ENCODE measurements around the gene EFNB2. TPM values are rescaled to one million over a fixed set of nuclear protein-coding genes. Genes with fewer than 3 reads are reported as not detected.

EFNB2 gene
- total and polyA plus RNA-seq, 2 of the 13 experiments (the other 11 are each of a cell fraction or from before 2014, with no cell fraction given) = 0.11 to 0.20 TPM

GRCh38 chr13:106536244-106537034 lies 977 bp upstream of the EFNB2 start (continued):
- TF ChIP-seq ZNF264 (CRISPR knock-in tag; IDR thresholded peaks at IDR 0.05) (no peak), SPEN (CRISPR knock-in tag; IDR thresholded peaks at IDR 0.05; ENCODE audit: low read depth) (no peak), ZNF530 (CRISPR knock-in tag; IDR thresholded peaks at IDR 0.05; ENCODE audit: low read depth) (no peak), PRPF4 (IDR thresholded peaks at IDR 0.05; ENCODE audit: low read depth, low read length, poor library complexity, severe bottlenecking) (no peak), PREB (CRISPR knock-in tag; IDR thresholded peaks at IDR 0.05) (no peak), XRCC5 (optimal IDR thresholded peaks at IDR 0.05; ENCODE audit: low read length) (no peak), ZSCAN31 (CRISPR knock-in tag; IDR thresholded peaks at IDR 0.05; ENCODE audit: low read depth) (no peak), ZFP82 (CRISPR knock-in tag; IDR thresholded peaks at IDR 0.05; ENCODE audit: borderline replicate concordance) (no peak), RBM39 (IDR thresholded peaks at IDR 0.05; ENCODE audit: low read depth, low read length, poor library complexity, severe bottlenecking) (peak; percentile 33), AKAP8 (CRISPR knock-in tag; IDR thresholded peaks at IDR 0.05) (no peak), MEIS2 (CRISPR knock-in tag; IDR thresholded peaks at IDR 0.05) (no peak), ZNF253 (CRISPR knock-in tag; IDR thresholded peaks at IDR 0.05; ENCODE audit: borderline replicate concordance) (no peak), TEAD2 (CRISPR knock-in tag; IDR thresholded peaks at IDR 0.05) (no peak), ZNF839 (CRISPR knock-in tag; IDR thresholded peaks at IDR 0.05; ENCODE audit: borderline replicate concordance) (peak; percentile 75; the same call in 1 of the 2 replicates), RNF2 (conservative IDR thresholded peaks at IDR 0.05; ENCODE audit: low read depth) (no peak), PCBP1 (IDR thresholded peaks at IDR 0.05; ENCODE audit: borderline replicate concordance, low read depth, low read length) (no peak), TCF12 (IDR thresholded peaks at IDR 0.05) (no peak), TCF12 (CRISPR knock-in tag; IDR thresholded peaks at IDR 0.05) (no peak), LRRFIP1 (CRISPR knock-in tag; conservative IDR thresholded peaks at IDR 0.05) (no peak), MAFF (IDR thresholded peaks at IDR 0.05; ENCODE audit: low read depth, low read length) (no peak), ZNF20 (CRISPR knock-in tag; IDR thresholded peaks at IDR 0.05) (no peak), MBD4 (IDR thresholded peaks at IDR 0.05; ENCODE audit: borderline replicate concordance, low read length) (no peak), NPAS2 (CRISPR knock-in tag; IDR thresholded peaks at IDR 0.05; ENCODE audit: borderline replicate concordance) (no peak), SRSF9 (IDR thresholded peaks at IDR 0.05; ENCODE audit: borderline replicate concordance, insufficient read depth, low read depth, low read length, poor library complexity, severe bottlenecking) (no peak), CBX5 (CRISPR knock-in tag; IDR thresholded peaks at IDR 0.05; ENCODE audit: borderline replicate concordance) (no peak)
- TF ChIP-seq, protein P1, sequence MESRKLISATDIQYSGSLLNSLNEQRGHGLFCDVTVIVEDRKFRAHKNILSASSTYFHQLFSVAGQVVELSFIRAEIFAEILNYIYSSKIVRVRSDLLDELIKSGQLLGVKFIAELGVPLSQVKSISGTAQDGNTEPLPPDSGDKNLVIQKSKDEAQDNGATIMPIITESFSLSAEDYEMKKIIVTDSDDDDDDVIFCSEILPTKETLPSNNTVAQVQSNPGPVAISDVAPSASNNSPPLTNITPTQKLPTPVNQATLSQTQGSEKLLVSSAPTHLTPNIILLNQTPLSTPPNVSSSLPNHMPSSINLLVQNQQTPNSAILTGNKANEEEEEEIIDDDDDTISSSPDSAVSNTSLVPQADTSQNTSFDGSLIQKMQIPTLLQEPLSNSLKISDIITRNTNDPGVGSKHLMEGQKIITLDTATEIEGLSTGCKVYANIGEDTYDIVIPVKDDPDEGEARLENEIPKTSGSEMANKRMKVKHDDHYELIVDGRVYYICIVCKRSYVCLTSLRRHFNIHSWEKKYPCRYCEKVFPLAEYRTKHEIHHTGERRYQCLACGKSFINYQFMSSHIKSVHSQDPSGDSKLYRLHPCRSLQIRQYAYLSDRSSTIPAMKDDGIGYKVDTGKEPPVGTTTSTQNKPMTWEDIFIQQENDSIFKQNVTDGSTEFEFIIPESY (CRISPR knock-in tag; IDR thresholded peaks at IDR 0.05) = no peak
